Forelimb muscle (tissue), 1 donor: ENCODE measurements around the gene GRHL1. TPM values are rescaled to one million over a fixed set of nuclear protein-coding genes. Genes with fewer than 3 reads are reported as not detected.
"Not testable (repeated sequence)": the region's sequence is repeated elsewhere in the genome, so short reads cannot be mapped to it uniquely, and the experiment has no call there.

Source experiments
- DNase-seq: peaks from one replicate; pipeline ENCODE4 v3.0.0-alpha.2; 2013; ENCODE audit warnings: low read depth
- polyA plus RNA-seq: library from polyadenylated mRNA; unstranded; fragments of 120-200 nt; gene quantifications from one replicate; pipeline ENCODE4 v1.2.1, GENCODE V29; 2013; ENCODE audit not compliant: insufficient read length

Gene GRHL1
- polyA plus RNA-seq, 1 donor: 0.83 TPM

DNA sequence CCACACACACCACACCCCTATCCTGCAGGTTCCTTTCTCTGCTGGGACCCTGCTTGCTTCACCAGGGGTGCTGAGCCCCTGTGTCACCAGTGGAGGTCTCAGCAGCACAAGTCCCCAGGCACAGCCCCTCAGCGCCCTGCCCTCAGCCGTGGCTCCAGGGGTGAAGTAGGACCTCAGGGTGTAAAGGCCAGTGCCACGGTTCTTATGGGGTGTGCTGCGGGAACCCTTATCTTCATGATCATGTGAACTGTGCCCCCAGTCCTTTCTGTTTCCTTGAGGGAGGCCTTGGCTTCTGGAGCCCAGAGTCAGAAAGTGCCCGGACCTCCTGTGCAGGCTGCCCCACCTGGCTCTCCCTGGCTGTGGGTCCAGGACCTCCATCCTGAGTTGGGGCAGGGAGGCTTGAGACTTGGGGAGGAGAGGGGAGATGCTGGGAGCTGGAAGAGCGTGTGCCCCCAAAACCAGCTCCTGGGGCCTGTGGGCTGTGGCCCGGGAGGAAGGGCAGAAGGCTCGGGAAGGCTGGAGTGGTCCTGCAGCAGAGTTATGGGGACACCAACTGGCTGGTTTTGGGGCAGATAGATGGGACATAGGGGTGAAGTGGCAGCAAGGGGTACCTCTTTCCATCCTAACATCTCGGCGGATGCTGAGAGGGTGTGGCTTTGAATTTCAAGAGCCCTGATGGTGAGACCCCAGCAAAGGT, 71.6 kb downstream of the GRHL1 start:
- no peak for DNase-seq

DNA sequence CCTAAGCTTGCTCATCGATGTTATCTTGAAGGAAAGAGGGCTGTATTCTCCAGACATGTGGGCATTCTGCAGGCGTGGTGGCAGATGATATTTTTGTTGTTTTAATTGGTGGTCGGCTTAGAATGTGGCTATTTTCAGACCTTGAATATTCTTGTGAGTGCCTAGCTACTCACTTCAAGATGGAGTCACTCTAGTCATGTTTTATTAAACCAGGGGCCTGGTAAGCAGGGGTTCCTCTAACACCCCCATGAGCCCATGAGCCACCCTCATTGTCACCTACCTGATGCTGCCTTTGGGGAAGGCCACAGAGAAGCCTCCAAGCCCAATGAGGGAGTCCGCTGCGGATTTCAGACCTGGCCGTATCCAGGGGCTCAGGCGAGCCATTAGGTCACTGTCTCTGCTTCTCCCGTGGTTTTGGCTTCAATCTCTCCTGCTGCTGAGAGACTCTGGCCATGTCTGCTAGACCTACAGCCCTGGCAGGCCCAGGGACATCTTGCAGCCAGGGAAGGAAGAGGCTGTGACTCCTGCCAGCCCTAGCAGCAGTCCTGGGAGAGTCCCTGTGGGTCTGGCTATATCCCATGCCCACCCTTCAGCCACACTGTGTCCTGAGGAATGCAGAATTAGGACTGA, 75.6 kb downstream of the GRHL1 start:
- no peak for DNase-seq

DNA sequence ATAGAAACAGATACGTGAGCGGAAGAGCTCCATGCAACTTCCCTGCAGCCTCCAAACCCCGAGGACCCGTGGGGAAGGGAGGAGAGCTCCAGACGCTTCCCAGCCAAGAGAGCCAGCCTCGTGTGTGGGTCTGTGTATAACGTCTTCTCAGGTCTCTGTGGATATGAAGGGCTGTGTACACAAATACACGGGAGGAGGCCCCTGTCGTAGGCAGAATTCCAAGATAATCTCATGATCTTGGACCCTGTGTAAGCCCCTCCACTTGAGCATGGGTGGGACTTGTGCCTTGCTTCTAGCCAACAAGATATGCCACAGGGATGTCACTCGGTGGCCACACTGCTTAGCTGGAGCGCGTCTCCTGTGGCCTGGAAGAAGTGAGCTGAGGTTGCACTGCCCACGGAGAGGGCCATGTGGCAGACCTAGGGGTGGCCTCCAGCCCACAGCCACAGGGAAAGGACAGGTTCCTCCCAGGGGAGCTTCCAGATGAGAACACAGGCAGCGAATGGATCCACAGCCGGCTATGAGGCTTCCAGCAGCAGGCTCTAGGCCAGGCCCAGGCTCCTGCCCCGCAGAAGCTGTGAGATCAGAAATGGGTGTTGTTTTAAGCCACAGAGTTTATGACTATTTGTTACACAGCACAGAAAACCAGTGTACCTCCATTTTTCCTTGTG, 76.3 kb downstream of the GRHL1 start:
- DNase-seq: no peak

DNA sequence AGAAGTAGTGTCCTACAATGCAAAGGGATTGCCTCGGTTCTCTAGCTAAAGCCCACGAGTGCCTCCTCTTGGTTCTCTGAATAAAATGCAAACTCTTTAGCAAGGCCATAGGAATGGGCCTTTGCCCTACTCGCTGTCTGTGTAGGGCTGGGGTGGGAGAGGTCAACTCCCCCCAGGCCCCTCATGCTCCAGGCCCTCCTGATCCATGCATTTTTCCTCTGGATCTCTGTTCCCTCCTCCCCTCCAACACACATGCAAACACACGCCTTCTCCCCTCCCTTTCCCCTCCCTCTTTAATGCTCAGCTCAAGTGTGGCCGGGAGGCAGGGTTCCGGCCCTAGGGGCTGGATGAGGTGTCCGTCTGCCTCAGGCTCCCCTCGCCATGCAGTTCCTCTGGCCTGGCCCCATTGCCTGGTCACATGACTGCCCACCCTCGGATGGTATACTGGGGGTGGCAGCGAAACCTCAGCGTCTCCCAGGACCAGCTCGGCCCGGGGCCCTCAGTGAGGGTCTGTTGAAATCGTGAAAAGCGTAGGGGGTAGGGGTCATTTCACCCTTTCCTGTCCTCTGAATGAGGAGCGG, 77.0 kb downstream of the GRHL1 start:
- DNase-seq: no peak

DNA sequence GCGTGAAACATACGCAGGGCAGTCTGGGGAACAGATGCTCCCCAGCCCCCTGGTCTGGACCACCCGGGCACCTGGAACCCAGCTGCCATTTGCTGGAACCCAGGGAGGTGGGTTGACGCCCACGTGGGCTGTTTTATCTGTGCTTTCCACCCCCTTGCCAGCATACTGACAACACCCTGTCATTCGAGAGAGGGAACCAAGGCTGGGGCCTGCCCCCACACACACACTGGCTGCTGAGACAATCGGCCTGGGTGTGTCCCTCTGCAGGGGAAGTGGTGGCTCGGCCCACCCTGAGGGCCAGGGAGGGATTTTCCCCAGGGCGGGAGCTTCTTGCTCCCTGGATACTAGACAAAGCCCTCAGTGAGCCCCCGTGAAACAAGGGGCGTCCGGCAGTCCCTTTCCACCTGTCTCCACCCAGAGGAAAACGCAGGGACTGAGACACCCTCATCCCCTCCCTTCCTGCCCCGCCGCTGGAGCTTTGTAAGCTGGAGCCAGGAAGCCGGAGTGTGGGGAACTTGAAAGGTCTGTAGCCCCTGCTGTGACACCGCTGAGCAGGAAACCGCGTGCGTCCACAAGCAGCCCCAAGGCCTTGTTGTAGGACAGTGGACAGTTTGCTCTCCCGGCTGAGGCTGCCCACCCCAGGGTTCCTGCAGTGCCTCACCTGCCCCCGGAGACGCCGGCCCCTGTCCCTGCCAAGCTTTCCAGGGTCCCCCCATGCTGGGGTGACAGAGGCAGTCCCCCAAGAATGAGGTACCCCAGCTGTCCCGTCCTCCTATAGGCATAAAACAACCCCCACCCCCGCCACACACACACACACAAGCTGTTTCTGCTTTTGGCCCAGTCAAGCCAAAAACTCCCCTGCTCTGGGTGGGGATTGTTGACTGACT, 77.7 kb downstream of the GRHL1 start:
- no peak for DNase-seq

DNA sequence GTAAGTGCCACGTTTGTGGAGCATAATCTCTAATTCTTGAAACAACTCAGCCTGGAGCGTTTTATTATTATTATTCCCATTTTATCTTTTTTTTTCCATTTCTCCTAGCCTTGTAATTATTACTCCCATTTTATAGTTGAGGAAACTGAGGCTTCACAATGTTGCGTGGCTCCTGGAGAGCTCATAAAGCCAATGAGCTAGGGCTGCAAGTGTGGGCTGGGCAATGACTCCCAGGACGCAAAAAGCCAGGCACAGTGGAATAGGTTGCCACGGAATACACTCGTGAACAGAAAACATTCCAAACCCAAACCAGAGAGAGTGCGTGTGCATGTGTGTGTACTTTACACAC, 78.4 kb downstream of the GRHL1 start:
- DNase-seq: no peak

DNA sequence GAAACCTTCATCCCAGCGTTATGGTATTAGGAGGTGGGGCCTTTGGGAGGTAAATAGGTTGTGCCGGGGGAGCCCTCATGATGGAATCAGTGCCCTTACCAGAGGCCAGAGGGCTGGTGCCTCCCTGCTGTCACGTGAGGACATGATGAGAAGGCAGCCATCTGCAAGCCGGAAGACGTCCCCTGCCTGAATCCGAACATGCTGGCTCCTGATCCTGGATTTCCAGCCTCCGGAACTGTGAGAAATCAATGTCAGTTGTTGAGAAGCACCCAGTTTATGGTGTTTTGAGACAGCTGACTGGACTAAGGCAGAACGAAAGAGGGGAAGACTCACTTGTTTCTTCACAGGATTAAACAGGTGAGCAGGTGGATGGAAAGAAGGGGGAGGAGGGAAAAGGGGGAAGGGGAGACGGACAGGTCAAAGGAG, 78.8 kb downstream of the GRHL1 start:
- DNase-seq: no peak

DNA sequence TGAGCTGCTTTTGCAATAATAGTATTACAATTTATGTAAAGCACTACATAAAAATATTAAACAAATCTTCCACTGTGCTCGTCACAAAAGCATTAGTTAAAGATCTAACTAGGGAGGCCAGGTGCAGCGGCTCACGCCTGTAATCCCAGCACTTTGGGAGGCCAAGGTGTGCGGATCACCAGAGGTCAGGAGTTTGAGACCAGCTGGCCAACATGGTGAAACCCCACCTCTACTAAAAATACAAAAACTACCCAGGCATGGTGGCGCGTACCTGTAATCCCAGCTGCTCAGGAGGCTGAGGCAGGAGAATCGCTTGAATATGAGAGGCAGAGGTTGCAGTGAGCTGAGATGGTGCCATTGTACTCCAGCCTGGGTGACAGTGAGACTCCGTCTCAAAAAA, 79.3 kb downstream of the GRHL1 start:
- DNase-seq: not testable (repeated sequence)

DNA sequence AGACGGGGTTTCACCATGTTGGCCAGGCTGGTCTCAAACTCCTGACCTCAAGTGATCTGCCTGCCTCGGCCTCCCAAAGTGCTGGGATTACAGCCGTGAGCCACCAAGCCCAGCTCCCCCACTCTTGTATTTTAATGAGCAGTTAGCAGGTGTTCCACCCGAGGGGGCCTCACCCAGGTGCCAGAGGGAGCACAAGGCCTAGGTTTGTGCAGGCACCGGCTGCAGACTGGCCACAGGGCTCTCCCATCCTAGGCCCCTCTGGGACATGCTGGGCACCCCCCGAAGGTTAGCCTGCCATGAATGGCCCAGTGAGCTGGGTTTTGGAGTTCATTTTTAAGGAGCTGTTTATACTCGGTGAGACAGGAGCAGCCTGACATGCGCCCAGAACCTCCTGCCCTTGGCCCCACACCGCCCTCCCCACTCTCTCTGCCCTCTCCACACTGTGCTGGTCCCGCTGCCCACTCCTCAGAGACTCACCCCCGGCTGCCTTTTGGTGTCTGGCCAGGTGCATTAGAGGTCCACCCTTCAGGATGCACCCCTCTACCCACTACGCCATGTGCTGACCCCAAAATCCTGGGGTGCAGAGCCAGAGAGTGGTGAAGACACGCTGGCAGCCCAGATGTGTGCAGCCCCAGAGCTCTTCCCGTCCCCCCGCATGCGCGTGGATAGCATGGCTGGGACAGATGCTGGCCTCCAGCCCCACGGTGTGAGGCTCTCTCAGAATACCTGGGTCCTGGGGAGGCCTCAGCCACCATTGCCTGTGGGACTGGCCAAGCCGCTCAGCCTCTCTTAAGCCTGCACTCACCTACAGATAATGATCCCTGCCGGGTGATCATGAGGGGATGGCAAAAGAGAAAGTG, 80.6 kb downstream of the GRHL1 start:
- DNase-seq: no peak

DNA sequence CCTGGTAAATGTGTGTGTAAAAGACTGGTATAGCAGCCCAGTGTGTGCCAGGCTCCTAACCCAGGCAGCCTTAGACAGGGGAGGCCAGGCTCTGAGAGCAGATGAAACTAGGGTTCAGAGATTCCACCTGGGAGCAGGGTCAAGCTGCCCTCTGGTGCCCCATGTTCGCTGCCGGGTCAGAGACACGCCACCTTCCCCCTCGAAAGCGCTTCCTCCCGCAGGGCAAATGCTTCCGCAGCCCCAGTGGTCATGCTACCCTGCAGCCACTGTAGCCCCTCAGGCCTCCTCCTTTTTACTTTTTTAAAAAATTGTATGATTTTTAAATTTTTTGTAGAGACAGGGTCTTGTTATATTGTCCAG, 81.2 kb downstream of the GRHL1 start:
- no peak for DNase-seq

DNA sequence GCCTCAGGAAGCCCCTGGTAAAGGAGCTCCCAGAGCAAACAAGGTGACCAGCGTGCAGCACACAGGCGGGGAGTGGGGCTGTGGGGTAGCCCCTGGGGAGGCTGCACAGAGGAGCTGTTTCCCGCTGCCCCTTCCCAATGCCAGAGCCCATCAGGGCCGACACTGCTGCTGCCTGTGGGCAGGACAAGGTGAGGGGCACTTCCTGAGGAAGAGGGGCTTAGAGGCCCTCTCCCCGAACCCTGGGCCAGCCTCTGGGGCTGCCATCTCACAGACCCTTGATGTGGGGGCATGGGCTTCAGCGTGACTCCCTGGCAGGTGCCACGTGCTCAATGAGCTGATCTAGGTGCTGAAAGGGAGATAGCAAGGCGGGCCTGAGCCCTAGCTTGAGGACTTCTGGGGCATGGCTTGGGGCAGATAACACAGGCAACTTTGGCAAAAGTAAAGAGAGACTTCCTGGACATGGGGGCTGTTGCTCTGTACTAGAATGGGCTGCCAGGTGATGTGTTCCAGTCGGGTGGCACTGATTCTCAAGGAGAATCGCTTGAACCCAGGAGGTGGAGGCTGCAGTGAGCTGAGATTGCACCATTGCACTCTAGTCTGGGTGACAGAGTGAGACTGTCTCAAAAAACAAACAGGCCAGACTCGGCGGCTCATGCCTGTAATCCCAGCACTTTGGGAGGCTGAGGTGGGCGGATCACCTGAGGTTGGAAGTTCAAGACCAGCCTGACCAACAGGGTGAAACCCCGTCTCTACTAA, 81.9 kb downstream of the GRHL1 start:
- DNase-seq: no peak

DNA sequence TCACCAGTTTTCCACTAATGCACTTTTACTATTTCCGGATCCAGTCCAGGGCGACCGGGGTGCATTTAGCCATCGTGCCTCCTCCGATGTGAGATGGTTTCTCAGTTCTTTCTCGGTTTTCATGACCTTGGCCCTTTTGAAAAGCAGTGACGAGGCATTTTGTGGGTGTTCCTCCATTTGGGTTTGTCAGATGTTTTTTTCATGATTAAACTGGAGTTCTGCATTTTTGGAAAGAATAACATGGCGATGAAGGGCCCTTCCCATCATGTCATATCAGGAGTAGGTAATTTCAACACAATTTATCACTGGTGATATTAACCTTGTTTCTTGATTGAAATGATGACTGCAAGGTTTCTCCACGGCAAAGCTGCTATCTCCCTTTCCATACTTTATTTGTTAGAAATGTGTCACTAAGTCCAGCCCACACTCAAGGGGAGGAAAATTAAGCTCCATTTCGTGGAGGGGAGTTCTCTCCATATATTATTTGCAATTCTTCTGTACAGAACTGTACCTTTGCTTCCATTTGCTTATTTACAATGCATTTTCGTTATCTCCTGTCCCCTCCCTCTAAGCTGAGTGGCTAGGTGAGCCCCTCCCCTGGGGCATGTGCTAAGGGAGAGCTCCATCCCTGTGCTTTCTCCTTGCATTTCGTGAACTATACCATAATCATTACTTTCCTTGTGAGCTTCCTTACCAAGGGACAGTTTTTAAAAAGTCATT, 83.0 kb downstream of the GRHL1 start:
- DNase-seq: no peak

DNA sequence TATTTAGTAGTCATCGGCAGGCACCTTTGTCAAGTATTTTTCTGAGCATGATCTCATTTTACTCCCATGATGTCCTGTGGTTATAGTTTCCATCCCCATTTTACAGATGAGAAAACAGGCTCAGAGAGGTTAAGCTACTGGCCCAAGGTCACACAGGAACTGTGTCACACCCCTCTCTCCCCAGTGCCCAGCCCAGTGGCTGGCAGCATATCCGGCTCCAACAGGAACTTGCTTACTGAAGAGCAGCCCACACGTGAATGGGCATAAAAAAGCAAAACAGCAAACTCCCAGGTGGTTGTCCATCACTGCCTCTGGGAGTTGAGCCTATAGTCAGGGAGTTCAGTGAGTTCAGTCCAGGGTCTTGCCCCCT, 83.5 kb downstream of the GRHL1 start:
- DNase-seq: no peak

DNA sequence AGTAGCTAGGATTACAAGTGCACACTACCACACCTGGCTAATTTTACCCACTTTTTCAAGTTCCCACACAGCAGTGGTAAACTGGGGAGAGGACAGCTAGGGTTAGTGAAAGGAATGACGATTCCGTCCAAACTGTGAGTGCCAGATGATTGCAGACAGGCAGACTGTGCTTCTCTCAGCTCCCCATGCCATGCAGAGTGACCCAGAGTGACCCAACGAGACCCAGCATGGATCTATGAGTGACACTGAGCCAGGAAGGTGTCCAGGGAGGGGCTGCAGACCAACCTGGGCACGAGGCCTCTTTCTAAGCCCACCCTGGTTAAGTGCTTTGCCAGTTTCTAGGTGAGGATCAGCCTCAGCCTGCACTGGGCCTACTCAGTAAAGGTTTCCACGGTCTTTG, 84.1 kb downstream of the GRHL1 start:
- no peak for DNase-seq

DNA sequence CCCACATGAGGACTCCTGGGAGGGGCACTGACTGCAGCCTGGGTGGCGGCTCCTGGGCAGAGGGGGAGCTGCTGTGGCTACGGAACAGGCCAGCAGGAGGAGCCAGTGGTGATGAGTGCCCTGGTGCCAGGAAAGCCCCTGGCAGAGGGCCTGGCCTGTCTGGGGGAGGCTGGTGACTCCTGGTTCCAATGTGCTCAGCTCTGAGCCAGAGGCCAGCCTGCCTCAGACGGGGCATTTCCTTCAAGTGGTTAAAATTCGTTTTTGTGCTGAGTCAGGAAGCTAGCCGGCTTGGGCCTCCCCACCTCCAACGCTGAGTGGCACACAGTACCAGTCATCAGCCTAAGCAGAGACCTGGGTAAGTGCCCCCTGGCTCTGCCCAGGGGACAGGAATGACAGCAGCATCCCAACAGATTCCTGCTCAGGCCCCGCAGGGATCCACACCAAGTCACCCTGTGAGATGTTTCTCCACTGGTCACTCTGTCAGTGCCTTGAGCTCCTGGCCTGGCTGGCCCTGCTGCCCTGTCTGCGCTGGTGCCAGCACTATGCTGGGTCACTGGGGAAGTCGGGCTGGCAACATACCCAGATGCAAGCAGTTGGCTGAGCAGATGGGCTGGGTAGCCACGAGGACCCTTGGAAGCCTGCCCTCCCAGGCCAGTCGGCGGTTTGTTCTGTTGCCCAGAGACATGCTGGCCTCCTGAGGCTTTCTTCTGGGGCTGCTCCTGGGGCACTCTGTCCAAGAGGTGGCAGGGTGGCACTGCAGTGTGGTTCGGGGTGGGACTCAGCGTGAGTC, 84.8 kb downstream of the GRHL1 start:
- no peak for DNase-seq

DNA sequence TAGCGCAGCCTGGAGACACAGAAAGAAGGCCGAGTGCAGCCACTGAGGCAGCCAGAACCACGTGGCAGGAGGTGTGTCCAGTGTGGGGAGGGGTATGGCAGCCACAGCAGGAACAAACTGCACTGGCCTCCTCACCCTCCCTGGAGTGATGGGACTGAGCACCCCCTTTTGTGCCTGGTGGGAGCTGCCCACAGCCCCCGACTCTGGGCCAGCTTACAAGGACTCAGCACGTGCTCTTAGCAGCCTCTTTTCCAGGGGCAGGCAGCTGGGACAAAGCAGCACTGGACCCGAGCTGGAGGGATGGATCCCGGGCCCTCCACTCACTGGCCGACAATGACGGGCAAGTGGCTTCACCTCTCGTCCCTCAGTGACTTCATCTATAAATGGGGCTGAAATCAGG, 86.6 kb downstream of the GRHL1 start:
- DNase-seq: no peak

DNA sequence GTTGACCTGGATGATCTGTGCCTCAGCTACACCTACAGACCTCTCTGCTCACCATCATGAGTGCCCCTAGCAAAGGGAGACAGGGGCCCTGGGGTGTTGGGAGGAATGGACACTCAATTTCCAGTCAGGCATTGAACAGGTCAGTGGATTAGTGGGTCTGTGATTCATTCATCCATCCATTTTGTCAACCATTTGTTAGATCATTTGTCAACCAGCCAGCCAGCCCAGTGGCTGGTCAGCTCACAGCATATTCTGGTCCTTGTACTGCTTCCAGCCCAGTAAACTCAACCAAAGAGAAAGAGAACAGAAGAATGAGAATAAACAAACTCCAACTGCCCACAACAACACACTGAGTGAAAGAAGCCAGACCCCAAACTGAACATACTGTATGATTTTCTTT, 87.2 kb downstream of the GRHL1 start:
- no peak for DNase-seq

DNA sequence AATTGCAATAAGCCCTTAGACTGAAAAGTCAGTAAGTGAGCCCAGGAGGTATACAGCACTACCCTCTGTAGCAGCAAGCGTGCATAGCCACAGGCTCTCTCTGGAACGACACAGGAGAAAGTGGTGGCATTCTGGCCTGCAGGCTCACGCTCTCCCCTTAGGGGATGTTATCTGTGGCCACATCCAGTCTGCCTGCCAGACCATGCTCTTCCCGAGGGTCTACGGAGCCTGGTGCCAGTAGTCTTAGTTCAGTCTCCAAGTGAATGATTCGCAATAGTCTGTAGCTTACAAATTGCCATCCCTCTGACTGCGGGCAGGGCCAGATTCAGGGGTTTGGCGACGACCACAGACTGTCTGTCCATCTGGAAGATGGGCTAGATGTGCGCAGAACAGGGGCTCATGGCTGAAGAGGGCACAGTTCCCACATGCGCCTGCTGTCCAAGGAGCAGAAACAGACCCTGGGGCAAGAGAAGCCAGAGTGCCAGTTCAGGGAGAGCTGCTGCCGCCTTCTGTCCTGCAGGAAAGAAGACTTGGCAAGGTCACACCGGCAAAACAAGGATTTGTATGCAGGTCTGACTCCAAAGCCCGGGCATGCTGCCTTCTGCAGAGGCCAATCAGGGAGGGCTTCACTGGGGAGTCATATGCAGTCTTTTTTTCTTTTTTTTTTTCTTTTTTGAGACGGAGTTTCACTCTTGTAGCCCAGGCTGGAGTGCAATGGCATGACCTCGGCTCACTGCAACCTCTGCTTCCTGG, 88.3 kb downstream of the GRHL1 start:
- DNase-seq: no peak
